Osteoblast (primary cell): ENCODE results near the gene N4BP2. TPM values are rescaled to one million over a fixed set of nuclear protein-coding genes. Genes with fewer than 3 reads are reported as not detected.

Source experiments
- DNase-seq: peaks from one replicate; pipeline ENCODE4 v3.0.0; 2011; ENCODE audit warnings: low spot score, mixed read lengths; ENCODE audit not compliant: insufficient read length; ENCODE audit errors: missing footprints
- H2AFZ ChIP-seq: 2 replicates; pipeline ENCODE4 v1.6.0; 2011; ENCODE audit warnings: mild to moderate bottlenecking, low read length
- H3K27ac ChIP-seq: 2 replicates; pipeline ENCODE4 v1.5.1; 2011; ENCODE audit warnings: mild to moderate bottlenecking, low read depth, low read length, moderate library complexity
- H3K27me3 ChIP-seq: 2 replicates; pipeline ENCODE4 v1.6.0; 2012; ENCODE audit warnings: mild to moderate bottlenecking, control low read depth, inconsistent platforms, low read length, moderate library complexity; ENCODE audit not compliant: insufficient read depth
- H3K36me3 ChIP-seq: 2 replicates; pipeline ENCODE4 v1.5.1; 2011; ENCODE audit warnings: mild to moderate bottlenecking, low read length, control low read depth, moderate library complexity; ENCODE audit not compliant: insufficient read depth
- H3K4me1 ChIP-seq: 2 replicates; pipeline ENCODE4 v1.5.1; 2011; ENCODE audit warnings: mild to moderate bottlenecking, low read length, control low read depth, moderate library complexity; ENCODE audit not compliant: insufficient read depth
- H3K4me2 ChIP-seq: 2 replicates; pipeline ENCODE4 v1.6.0; 2011; ENCODE audit warnings: mild to moderate bottlenecking, low read length; ENCODE audit not compliant: insufficient read depth
- H3K4me3 ChIP-seq: fragments of 200-600 bp; sonication (generic); 3 replicates; pipeline ENCODE4 v1.5.1; 2012; ENCODE audit warnings: mild to moderate bottlenecking, low read length, inconsistent platforms; ENCODE audit not compliant: insufficient read depth
- H3K79me2 ChIP-seq: 2 replicates; pipeline ENCODE4 v1.6.0; 2012; ENCODE audit warnings: mild to moderate bottlenecking, low read length, control low read depth, inconsistent platforms; ENCODE audit not compliant: insufficient read depth
- H3K9me3 ChIP-seq: 2 replicates; pipeline ENCODE4 v1.5.1; 2011; ENCODE audit warnings: low read depth, low read length, control low read depth
- H4K20me1 ChIP-seq: 2 replicates; pipeline ENCODE4 v1.6.0; 2012; ENCODE audit warnings: mild to moderate bottlenecking, low read length, control low read depth; ENCODE audit not compliant: insufficient read depth
- total RNA-seq: library from RNA; depleted of rRNA; stranded (reverse); fragments of >200 nt; gene quantifications from 2 replicates; pipeline ENCODE4 v1.2.3, GENCODE V29; 2012
- TF ChIP-seq, protein P1 (sequence below): IDR thresholded peaks from 2 replicates; pipeline ENCODE4 v1.5.1; 2011; ENCODE audit warnings: mild to moderate bottlenecking, low read depth, low read length, moderate library complexity; ENCODE audit errors: extremely low read depth

Gene N4BP2
- total RNA-seq, 1 donor = 19.2 TPM

DNA sequence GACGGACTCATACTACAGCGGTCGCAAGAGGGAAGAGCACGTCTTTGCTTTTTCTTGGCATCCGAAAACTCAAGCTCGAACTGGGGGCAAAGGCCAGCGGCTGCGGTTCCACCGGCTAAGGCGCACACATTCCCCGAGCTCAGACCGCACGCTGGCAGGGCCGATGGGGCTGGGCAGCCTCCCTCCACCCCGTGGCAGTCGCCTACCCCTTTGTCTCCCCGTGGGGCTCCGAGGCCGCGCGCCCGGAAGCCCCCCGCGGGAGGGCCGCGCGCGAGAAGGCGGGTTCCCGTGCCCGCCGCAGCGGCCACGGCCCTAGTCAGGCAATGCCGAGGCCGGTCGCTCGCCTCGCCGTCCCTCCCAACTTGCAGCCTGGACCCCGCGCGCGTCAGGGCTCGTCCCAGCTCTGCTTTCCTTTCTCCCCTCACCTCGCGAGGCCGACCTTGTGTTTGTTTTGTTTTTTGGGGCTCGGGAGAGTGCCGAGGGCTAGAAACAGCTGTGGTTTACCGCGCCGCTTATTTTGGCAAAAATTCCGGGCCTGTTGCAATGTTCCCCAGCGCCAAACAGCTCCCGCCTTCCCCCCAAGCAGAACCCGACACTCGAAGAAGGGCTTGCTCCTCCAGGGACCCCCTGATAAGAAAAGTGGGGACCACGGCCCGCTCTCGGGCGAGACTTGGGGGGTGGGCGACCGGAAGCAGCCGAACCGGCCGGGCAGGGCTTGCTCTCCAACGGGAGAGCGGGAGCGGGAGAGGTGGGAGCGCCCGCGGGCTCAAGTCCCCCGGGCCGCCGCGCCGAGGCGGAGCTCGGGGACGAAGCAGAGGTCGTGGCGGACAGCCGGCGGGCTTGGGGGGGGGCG lies 561 bp upstream of the N4BP2 start:
- Histone ChIP-seq H2AFZ (peak overlapping the region; percentile 88), H3K27ac (peak overlapping the region; percentile 91), H3K9me3 (no peaks in the 10 kb centered on the region), H4K20me1 (no peaks in the 10 kb centered on the region), H3K4me1 (peaks cover 17% of the 10 kb centered on the region), H3K79me2 (peaks cover 3% of the 10 kb centered on the region), H3K4me3 (peak overlapping the region; percentile 74), H3K4me2 (peak overlapping the region; percentile 82), H3K27me3 (no peaks in the 10 kb centered on the region), H3K36me3 (no peaks in the 10 kb centered on the region)
- TF ChIP-seq, protein P1, sequence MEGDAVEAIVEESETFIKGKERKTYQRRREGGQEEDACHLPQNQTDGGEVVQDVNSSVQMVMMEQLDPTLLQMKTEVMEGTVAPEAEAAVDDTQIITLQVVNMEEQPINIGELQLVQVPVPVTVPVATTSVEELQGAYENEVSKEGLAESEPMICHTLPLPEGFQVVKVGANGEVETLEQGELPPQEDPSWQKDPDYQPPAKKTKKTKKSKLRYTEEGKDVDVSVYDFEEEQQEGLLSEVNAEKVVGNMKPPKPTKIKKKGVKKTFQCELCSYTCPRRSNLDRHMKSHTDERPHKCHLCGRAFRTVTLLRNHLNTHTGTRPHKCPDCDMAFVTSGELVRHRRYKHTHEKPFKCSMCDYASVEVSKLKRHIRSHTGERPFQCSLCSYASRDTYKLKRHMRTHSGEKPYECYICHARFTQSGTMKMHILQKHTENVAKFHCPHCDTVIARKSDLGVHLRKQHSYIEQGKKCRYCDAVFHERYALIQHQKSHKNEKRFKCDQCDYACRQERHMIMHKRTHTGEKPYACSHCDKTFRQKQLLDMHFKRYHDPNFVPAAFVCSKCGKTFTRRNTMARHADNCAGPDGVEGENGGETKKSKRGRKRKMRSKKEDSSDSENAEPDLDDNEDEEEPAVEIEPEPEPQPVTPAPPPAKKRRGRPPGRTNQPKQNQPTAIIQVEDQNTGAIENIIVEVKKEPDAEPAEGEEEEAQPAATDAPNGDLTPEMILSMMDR = no peak
- DNase-seq = peak; percentile 88

DNA sequence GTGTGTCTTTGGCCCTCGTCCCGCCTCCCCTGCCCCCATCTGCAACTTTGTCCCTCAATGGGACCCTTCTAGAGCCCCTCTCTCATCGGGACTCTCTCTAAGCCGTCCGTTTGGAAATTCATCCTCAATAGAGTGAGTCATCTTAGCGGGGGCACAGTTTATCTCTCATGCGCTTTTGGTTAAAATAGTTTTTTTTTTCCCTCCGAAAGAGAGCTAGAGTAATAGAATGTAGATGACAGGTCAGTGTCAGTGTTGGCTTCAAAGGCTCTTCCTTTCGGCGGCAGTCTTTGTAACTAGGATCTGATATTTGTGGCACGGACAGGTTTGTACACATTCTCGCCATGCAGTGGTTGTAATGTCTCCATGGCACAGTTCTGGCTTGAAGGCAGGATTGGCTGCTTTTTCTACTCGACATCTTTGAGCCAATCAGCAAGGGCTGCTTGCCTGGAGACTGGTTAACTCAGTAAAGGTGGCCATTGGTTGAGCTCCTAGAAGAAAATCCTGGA lies 989 bp downstream of the N4BP2 start:
- Histone ChIP-seq H3K27me3 (no peaks in the 10 kb centered on the region), H3K4me2 (peak overlapping the region; percentile 82), H3K79me2 (peaks cover 3% of the 10 kb centered on the region), H2AFZ (peak overlapping the region; percentile 82), H3K9me3 (no peaks in the 10 kb centered on the region), H4K20me1 (no peaks in the 10 kb centered on the region), H3K36me3 (no peaks in the 10 kb centered on the region), H3K27ac (peak overlapping the region; percentile 91), H3K4me3 (peak overlapping the region; percentile 74), H3K4me1 (peaks cover 17% of the 10 kb centered on the region)
- DNase-seq = peak; percentile 96
- TF ChIP-seq, protein P1 = no peak

DNA sequence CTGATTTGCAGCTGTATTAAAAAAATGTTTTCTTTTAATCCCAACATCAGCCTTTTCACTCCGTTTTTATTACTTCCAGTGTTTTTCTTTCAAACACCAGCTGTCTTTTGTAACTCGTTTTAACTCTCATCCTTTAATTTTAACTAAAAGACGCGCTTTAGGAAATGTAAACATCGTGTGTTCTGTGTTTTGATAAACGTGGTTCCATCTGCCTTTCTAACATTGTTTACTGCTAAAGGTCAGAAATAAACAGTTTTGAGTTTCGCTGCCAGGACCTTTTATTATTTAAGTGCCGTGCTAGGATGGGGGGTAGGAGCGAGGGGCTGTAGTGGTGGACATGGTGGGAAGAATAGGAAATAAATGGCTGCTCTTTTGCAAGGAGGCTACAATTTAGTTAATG lies 1.5 kb downstream of the N4BP2 start:
- H3K4me2 ChIP-seq = peak overlapping the region; percentile 82
- no peaks in the 10 kb centered on the region for H3K27me3 ChIP-seq
- H3K4me3 ChIP-seq = peak overlapping the region; percentile 74
- peak overlapping the region; percentile 91 for H3K27ac ChIP-seq
- H4K20me1 ChIP-seq = no peaks in the 10 kb centered on the region
- TF ChIP-seq, protein P1 = no peak
- peaks cover 3% of the 10 kb centered on the region for H3K79me2 ChIP-seq
- H3K4me1 ChIP-seq = peaks cover 17% of the 10 kb centered on the region
- no peak for DNase-seq
- H3K9me3 ChIP-seq = no peaks in the 10 kb centered on the region
- H2AFZ ChIP-seq = peak overlapping the region; percentile 82
- H3K36me3 ChIP-seq = no peaks in the 10 kb centered on the region

DNA sequence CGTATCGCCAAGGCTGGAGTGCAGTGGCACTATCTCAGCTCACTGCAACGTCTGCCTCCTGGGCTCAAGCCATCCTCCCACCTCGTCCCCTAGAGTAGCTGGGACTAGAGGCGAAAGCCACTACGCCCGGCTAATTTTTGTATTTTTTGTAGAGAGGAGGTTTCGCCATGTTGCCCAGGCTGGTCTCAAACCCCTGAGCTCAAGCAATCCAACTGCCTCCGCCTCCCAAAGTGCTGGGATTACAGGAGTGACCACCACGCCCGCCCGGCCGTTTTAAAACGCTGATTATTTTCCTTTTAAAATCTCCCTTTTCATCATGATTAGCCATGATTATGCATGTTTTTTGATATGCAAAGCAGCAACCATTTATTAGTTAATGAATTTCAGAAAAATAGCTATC lies 2.2 kb downstream of the N4BP2 start:
- Histone ChIP-seq H3K79me2 (peaks cover 3% of the 10 kb centered on the region), H3K36me3 (no peaks in the 10 kb centered on the region), H3K4me3 (no peak overlapping the region), H3K4me2 (peak overlapping the region; percentile 82), H3K9me3 (no peaks in the 10 kb centered on the region), H4K20me1 (no peaks in the 10 kb centered on the region), H2AFZ (peak overlapping the region; percentile 82), H3K27me3 (no peaks in the 10 kb centered on the region), H3K27ac (no peak overlapping the region), H3K4me1 (peaks cover 17% of the 10 kb centered on the region)
- TF ChIP-seq, protein P1 = no peak
- DNase-seq = no peak
